VCaP (cell line): ENCODE measurements around the gene BAG1.

ENCODE experiments used
- H3K27ac ChIP-seq: fragments of 450-650 bp; 2 replicates; pipeline ENCODE4 v1.5.1; 2017
- CTCF ChIP-seq: fragments of 450-650 bp; conservative IDR thresholded peaks from 2 replicates; pipeline ENCODE4 v1.5.1; 2017; ENCODE audit warnings: mild to moderate bottlenecking, moderate library complexity

The BAG1 gene

GRCh38 chr9:33210006-33210715 lies 54.3 kb downstream of the BAG1 start:
- H3K27ac ChIP-seq = no peak overlapping the region

GRCh38 chr9:33209394-33209793 lies 55.1 kb downstream of the BAG1 start:
- no peak for TF ChIP-seq CTCF
- no peak overlapping the region for H3K27ac ChIP-seq

More at GRCh38 chr9:33210006-33210715, 54.3 kb downstream of the BAG1 start:
- no peak for TF ChIP-seq CTCF

- no peak for TF ChIP-seq CTCF
- H3K27ac ChIP-seq = no peak overlapping the region
Observed at GRCh38 chr9:33202552-33203201, 61.8 kb downstream of the BAG1 start.
